Measurements from ENCODE around the gene PHACTR3.

Gene PHACTR3

GRCh38 chr20:59664421-59664941, 60.1 kb downstream of the PHACTR3 start:
- Histone ChIP-seq H3K79me2 (ENCODE audit: insufficient read depth, low read length) (no peaks in the 10 kb centered on the region), H2AFZ (ENCODE audit: low read length) (no peak overlapping the region), H3K9ac (ENCODE audit: low read length) (no peak overlapping the region), H3F3A (ENCODE audit: insufficient read depth, low read length) (no peaks in the 10 kb centered on the region), H3K27ac (ENCODE audit: low read depth, low read length, poor library complexity, severe bottlenecking) (no peak overlapping the region), H4K20me1 (ENCODE audit: insufficient read depth, low read length) (no peaks in the 10 kb centered on the region), H3K4me1 (ENCODE audit: insufficient read depth, low read length, severe bottlenecking) (no peaks in the 10 kb centered on the region), H3K4me2 (ENCODE audit: low read length) (no peak overlapping the region), H3K36me3 (ENCODE audit: insufficient read depth, low read length) (no peaks in the 10 kb centered on the region), H3K27me3 (ENCODE audit: insufficient read depth, low read length) (no peaks in the 10 kb centered on the region), H3K4me3 (ENCODE audit: low read depth, low read length, poor library complexity, severe bottlenecking) (no peak overlapping the region), H3K9me3 (ENCODE audit: low read length) (no peaks in the 10 kb centered on the region), H3K9me2 (ENCODE audit: low read depth, low read length) (no peaks in the 10 kb centered on the region)
- TF ChIP-seq CTCF (IDR thresholded peaks at IDR 0.05; ENCODE audit: low read length) = no peak

- Histone ChIP-seq H3K27ac (ENCODE audit: low read depth, low read length, poor library complexity, severe bottlenecking) (no peak overlapping the region), H3K9ac (ENCODE audit: low read length) (no peak overlapping the region), H3K9me2 (ENCODE audit: low read depth, low read length) (no peaks in the 10 kb centered on the region), H3K4me3 (ENCODE audit: low read depth, low read length, poor library complexity, severe bottlenecking) (no peak overlapping the region), H3K27me3 (ENCODE audit: insufficient read depth, low read length) (no peaks in the 10 kb centered on the region), H2AFZ (ENCODE audit: low read length) (no peak overlapping the region), H3K4me2 (ENCODE audit: low read length) (no peak overlapping the region), H3K36me3 (ENCODE audit: insufficient read depth, low read length) (no peaks in the 10 kb centered on the region), H3K4me1 (ENCODE audit: insufficient read depth, low read length, severe bottlenecking) (no peaks in the 10 kb centered on the region), H3K79me2 (ENCODE audit: insufficient read depth, low read length) (no peaks in the 10 kb centered on the region), H3F3A (ENCODE audit: insufficient read depth, low read length) (no peaks in the 10 kb centered on the region), H4K20me1 (ENCODE audit: insufficient read depth, low read length) (no peaks in the 10 kb centered on the region), H3K9me3 (ENCODE audit: low read length) (no peaks in the 10 kb centered on the region)
- TF ChIP-seq CTCF (IDR thresholded peaks at IDR 0.05; ENCODE audit: low read length) = no peak
- no peak for TF ChIP-seq EZH2 (IDR thresholded peaks at IDR 0.05; ENCODE audit: borderline replicate concordance, low read length)
Measured at GRCh38 chr20:59665656-59666555, 61.6 kb downstream of the PHACTR3 start.

- Histone ChIP-seq H3K4me2 (ENCODE audit: low read length) (no peak overlapping the region), H3K4me1 (ENCODE audit: insufficient read depth, low read length, severe bottlenecking) (no peaks in the 10 kb centered on the region), H3K79me2 (ENCODE audit: insufficient read depth, low read length) (no peaks in the 10 kb centered on the region), H3F3A (ENCODE audit: insufficient read depth, low read length) (no peaks in the 10 kb centered on the region), H2AFZ (ENCODE audit: low read length) (no peak overlapping the region), H3K9me3 (ENCODE audit: low read length) (no peaks in the 10 kb centered on the region), H3K9ac (ENCODE audit: low read length) (no peak overlapping the region), H3K27ac (ENCODE audit: low read depth, low read length, poor library complexity, severe bottlenecking) (no peak overlapping the region), H4K20me1 (ENCODE audit: insufficient read depth, low read length) (no peaks in the 10 kb centered on the region), H3K36me3 (ENCODE audit: insufficient read depth, low read length) (no peaks in the 10 kb centered on the region), H3K4me3 (ENCODE audit: low read depth, low read length, poor library complexity, severe bottlenecking) (no peak overlapping the region), H3K27me3 (ENCODE audit: insufficient read depth, low read length) (no peaks in the 10 kb centered on the region), H3K9me2 (ENCODE audit: low read depth, low read length) (no peaks in the 10 kb centered on the region)
- TF ChIP-seq CTCF (IDR thresholded peaks at IDR 0.05; ENCODE audit: low read length) (no peak), EZH2 (IDR thresholded peaks at IDR 0.05; ENCODE audit: borderline replicate concordance, low read length) (no peak)
Measured at GRCh38 chr20:59666586-59666985, 62.2 kb downstream of the PHACTR3 start.

Data from OCI-LY1 (cell line).